ENCODE measurements around the gene DGCR6L.

DNA sequence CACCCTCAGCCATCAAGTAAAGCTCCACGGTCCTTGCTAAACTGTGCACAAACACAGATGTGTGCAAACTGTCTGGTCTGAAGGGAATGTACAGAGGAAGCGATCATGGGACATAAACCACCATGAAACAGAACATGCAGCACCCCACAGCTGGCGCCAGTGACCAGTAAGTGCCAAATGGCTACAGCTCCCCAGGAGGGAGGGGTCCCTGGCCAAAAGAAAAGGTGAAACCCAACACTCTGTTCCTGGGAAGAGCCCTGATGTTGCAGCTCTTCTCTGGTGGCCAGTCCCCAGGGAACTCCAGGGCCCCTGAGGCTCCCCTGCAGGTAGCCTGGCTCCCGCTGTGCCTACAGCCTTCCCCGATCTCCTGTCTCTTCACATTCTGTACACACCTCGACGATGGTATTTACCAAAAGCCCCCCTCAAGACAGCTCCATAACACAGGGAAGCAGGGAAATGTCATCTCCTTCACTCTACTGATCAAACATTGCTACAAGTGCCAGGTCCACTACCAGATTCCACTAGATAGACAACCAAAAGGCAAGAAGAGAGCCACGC is 2.9 kb downstream of the DGCR6L start:
- TF ChIP-seq, protein P1, sequence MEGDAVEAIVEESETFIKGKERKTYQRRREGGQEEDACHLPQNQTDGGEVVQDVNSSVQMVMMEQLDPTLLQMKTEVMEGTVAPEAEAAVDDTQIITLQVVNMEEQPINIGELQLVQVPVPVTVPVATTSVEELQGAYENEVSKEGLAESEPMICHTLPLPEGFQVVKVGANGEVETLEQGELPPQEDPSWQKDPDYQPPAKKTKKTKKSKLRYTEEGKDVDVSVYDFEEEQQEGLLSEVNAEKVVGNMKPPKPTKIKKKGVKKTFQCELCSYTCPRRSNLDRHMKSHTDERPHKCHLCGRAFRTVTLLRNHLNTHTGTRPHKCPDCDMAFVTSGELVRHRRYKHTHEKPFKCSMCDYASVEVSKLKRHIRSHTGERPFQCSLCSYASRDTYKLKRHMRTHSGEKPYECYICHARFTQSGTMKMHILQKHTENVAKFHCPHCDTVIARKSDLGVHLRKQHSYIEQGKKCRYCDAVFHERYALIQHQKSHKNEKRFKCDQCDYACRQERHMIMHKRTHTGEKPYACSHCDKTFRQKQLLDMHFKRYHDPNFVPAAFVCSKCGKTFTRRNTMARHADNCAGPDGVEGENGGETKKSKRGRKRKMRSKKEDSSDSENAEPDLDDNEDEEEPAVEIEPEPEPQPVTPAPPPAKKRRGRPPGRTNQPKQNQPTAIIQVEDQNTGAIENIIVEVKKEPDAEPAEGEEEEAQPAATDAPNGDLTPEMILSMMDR (IDR thresholded peaks at IDR 0.05): no peak
- no peak for TF ChIP-seq POLR2A (IDR thresholded peaks at IDR 0.05)
